ENCODE data around the gene RBM19.

RBM19 gene

GRCh38 chr12:113877607-113878006, 88.5 kb downstream of the RBM19 start:
- DNase-seq (ENCODE audit: low read depth) = no peak
- H3K4me3 ChIP-seq (ENCODE audit: low read length) = no peak overlapping the region
- no peak for TF ChIP-seq CTCF (IDR thresholded peaks at IDR 0.05; ENCODE audit: insufficient read depth, low read depth, low read length, missing control alignments)

GRCh38 chr12:113876160-113876559, 90.0 kb downstream of the RBM19 start:
- no peak for TF ChIP-seq CTCF (IDR thresholded peaks at IDR 0.05; ENCODE audit: insufficient read depth, low read depth, low read length, missing control alignments)
- H3K4me3 ChIP-seq (ENCODE audit: low read length) = no peak overlapping the region
- no peak for DNase-seq (ENCODE audit: low read depth)

- no peak overlapping the region for H3K4me3 ChIP-seq (ENCODE audit: low read length)
- DNase-seq (ENCODE audit: low read depth) = no peak
- no peak for TF ChIP-seq CTCF (IDR thresholded peaks at IDR 0.05; ENCODE audit: insufficient read depth, low read depth, low read length, missing control alignments)
Observed at GRCh38 chr12:113875691-113876090, 90.4 kb downstream of the RBM19 start.

GRCh38 chr12:113874999-113875561, 91.0 kb downstream of the RBM19 start:
- no peak overlapping the region for H3K4me3 ChIP-seq (ENCODE audit: low read length)
- DNase-seq (ENCODE audit: low read depth) = no peak
- TF ChIP-seq CTCF (IDR thresholded peaks at IDR 0.05; ENCODE audit: insufficient read depth, low read depth, low read length, missing control alignments) = no peak

GRCh38 chr12:113874326-113874725, 91.8 kb downstream of the RBM19 start:
- DNase-seq (ENCODE audit: low read depth) = no peak
- no peak overlapping the region for H3K4me3 ChIP-seq (ENCODE audit: low read length)
- TF ChIP-seq CTCF (IDR thresholded peaks at IDR 0.05; ENCODE audit: insufficient read depth, low read depth, low read length, missing control alignments) = no peak

- no peak for DNase-seq (ENCODE audit: low read depth)
- no peak overlapping the region for H3K4me3 ChIP-seq (ENCODE audit: low read length)
- TF ChIP-seq CTCF (IDR thresholded peaks at IDR 0.05; ENCODE audit: insufficient read depth, low read depth, low read length, missing control alignments) = no peak
Observed at GRCh38 chr12:113873740-113874139, 92.4 kb downstream of the RBM19 start.

- no peak for TF ChIP-seq CTCF (IDR thresholded peaks at IDR 0.05; ENCODE audit: insufficient read depth, low read depth, low read length, missing control alignments)
- H3K4me3 ChIP-seq (ENCODE audit: low read length) = no peak overlapping the region
- DNase-seq (ENCODE audit: low read depth) = no peak
Observed at GRCh38 chr12:113870890-113871289, 95.2 kb downstream of the RBM19 start.
